Medulla oblongata (tissue), 1 donor: ENCODE results near the gene ZBTB21.
"Not testable (repeated sequence)": the region's sequence is repeated elsewhere in the genome, so short reads cannot be mapped to it uniquely, and the experiment has no call there.

Source experiments
- DNase-seq: peaks from one replicate; pipeline ENCODE4 v3.0.0-alpha.2; 2015; ENCODE audit errors: extremely low spot score

Gene ZBTB21

DNA sequence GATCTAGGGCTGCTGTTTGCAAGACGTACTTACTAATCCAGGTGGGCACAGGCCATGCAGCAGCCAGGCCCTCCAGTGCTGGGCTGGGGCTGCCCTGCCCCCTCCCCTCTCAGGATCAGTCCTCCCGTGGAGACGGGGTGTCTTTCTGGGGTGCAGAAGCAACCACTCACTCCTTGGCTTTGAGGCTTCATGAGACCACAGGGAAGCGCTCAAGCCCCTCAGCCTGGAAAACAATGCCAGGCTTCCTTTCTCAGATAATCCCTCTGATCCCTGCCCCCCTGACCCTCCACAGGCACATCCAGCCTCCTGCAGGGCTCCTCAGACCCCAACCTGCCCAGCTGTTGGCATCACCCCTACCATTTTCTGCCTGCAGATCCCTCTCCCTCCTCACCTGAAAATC, 42.5 kb downstream of the ZBTB21 start:
- DNase-seq: no peak

DNA sequence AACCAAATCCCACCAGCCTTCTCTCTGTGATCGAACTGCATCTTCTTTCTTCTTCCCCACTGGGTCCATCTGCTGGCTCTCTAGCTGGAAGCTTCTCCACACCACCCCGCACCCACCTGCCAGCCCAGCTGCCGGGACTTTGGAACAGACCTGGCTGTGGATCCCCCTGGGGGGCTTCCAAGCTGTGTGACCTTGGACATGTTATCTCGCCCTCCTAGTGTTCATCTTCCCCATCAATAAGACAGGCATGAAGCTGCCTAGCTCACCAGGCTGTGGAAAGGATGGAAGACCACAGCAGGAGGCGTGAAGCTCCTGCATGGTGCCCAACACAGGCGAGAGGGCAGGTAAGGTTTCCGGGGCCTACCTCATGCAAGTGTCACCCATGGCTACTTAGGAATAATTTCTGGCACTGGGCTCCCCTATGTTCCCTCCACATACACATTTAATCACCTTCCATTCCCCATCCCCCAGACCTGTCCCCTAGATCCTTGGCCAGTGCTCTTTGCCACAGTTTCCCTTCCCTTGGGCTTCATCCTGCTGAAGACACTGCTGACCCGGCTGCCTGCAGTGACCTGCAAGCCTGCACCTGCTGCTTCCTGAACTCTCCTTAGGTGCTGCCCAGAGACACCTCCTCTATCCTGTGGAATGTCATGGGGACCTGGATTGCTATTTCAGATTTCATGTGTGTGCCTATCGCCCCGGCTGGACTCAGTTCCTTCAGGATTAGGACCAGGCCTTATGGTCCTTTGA, 43.1 kb downstream of the ZBTB21 start:
- DNase-seq: no peak

GRCh38 chr21:41966041-41966833, 43.9 kb downstream of the ZBTB21 start:
- DNase-seq: no peak

- DNase-seq: no peak
Measured at GRCh38 chr21:41965461-41966013, 44.6 kb downstream of the ZBTB21 start.

GRCh38 chr21:41965045-41965444, 45.1 kb downstream of the ZBTB21 start:
- DNase-seq: no peak

DNA sequence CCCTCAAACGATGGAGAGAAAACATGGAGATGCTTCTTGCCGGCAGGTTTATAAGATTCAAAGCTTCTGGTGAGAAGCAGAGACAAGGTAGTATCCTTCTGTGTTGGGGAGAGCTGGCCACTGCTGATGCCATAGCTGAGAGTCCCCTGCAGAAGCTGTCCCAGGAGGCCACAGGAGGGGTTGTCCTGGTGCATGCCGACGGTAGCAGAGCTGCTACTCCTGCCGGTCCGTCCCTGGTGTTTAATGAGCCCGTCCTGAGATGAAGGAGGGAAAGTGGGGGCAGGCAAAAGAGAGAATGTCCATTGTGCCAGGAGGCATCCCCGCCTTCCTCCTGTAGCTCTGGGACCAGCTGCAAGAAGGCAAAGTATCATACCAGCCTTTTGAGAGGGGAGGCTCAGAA, 46.0 kb downstream of the ZBTB21 start:
- no peak for DNase-seq

GRCh38 chr21:41962425-41962966, 47.7 kb downstream of the ZBTB21 start:
- no peak for DNase-seq

DNA sequence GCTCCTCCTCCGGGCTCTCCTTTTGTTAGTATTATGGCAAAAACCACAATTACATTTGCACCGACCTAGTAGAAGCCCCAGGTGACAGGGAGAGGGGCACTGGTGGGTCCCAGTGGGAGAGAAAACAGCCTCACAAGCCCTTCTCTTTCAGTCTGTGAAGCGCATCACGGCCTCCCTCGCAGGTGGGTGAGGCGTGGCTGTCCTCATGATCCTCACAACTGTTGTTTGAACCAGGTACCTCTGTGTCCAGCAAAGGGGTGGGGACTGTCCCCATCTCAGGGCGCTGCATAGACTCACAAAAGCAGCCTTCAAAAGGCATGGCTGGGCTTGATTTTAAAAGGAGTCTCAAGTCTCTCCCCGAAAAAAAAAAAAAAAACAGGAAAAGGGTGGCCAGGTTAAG, 48.4 kb downstream of the ZBTB21 start:
- DNase-seq: no peak

GRCh38 chr21:41961282-41961701, 48.9 kb downstream of the ZBTB21 start:
- no peak for DNase-seq

- DNase-seq: no peak
Measured at GRCh38 chr21:41960386-41960785, 49.8 kb downstream of the ZBTB21 start.

DNA sequence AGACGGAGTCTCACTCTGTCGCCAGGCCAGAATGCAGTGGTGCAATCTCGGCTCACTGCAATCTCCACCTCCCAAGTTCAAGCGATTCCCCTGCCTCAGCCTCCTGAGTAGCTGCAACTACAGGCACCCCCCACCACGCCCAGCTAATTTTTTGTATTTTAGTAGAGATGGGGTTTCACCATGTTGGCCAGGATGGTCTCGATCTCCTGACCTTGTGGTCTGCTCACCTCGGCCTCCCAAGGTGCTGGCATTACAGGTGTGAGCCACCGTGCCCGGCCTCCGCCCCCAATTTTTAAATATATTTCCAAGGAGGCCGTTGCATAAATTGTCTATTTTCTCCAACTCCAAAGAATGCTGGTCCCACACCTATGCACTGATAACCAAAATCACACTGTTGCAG, 50.5 kb downstream of the ZBTB21 start:
- DNase-seq: not testable (repeated sequence)

- DNase-seq: no peak
Measured at GRCh38 chr21:41958886-41959563, 51.1 kb downstream of the ZBTB21 start.

GRCh38 chr21:41957991-41958766, 52.0 kb downstream of the ZBTB21 start:
- DNase-seq: peak; percentile 57

GRCh38 chr21:41956926-41957729, 53.0 kb downstream of the ZBTB21 start:
- no peak for DNase-seq

DNA sequence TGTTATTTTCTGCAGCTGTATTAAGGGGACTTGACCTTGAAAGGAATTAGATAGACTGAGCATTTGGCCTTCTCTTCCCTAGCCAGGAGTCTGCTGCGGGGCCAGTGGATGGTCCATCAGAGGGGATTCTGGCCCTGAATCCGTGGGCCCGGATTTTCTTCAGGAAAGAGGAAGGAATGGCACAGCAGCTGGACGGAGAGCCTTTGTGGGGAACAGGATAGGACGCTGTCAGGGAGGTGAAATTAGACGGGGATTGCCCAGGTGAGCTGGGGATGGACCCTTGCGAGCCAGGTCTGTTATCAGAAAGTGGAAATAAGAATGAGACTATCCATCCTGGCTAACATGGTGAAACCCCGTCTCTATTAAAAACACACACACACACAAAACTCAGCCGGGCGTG, 54.6 kb downstream of the ZBTB21 start:
- DNase-seq: no peak

- no peak for DNase-seq
Measured at GRCh38 chr21:41954654-41955499, 55.3 kb downstream of the ZBTB21 start.

DNA sequence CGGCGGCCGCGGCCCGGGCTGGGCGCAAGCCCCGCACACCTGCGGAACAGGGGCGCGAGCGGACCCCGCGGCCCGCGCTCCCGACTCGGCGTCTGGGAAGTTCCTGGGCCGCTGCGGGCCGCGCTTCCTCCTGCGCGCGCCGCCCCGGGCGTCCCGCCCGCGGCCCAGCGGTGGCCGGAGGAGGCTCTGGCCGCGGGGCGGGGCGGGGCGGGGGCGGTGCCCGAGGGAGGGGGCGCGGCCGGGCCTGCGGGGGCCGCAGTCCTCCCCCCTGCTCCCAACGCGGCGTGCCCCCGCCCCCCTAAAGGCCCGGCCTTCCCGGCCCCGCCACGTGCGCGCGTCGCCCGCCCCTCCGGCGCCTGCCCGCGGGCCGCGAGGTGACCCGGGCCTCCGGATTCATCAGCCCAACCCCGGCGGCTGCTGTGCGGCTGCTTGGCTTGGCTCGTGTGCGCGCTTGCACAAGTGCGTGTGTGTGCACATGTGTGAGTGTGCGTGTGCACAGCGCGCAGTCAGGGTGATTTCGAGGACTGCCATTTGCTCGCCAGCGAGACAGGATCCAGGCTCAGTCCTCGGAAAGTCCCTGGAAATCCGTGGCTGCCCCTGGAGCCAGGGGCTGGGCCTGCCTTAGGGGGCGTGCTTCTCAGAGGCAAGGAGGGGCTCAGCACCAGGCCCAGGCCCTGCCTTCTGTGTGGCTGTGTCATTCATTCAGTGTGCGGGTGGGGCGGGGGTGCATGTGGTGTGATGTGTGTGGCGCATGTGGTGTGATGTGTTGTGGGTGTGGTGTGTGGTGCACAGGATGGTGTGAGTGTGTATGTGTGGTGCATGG, 56.1 kb downstream of the ZBTB21 start, which contains the start of gene C2CD2:
C2CD2 (minus strand) TSS at position 188 of the 823 bp plus-strand sequence. CDS start 370 bp downstream, outside the sequence.
- peak; percentile 58 for DNase-seq

- DNase-seq: no peak
Measured at GRCh38 chr21:41953249-41953830, 56.8 kb downstream of the ZBTB21 start.
